ENCODE data around the gene VSIG10L. TPM values are rescaled to one million over a fixed set of nuclear protein-coding genes. Genes with fewer than 3 reads are reported as not detected.

The VSIG10L gene
- total RNA-seq, 1 experiment from 2014 or later = 11.0 TPM

DNA sequence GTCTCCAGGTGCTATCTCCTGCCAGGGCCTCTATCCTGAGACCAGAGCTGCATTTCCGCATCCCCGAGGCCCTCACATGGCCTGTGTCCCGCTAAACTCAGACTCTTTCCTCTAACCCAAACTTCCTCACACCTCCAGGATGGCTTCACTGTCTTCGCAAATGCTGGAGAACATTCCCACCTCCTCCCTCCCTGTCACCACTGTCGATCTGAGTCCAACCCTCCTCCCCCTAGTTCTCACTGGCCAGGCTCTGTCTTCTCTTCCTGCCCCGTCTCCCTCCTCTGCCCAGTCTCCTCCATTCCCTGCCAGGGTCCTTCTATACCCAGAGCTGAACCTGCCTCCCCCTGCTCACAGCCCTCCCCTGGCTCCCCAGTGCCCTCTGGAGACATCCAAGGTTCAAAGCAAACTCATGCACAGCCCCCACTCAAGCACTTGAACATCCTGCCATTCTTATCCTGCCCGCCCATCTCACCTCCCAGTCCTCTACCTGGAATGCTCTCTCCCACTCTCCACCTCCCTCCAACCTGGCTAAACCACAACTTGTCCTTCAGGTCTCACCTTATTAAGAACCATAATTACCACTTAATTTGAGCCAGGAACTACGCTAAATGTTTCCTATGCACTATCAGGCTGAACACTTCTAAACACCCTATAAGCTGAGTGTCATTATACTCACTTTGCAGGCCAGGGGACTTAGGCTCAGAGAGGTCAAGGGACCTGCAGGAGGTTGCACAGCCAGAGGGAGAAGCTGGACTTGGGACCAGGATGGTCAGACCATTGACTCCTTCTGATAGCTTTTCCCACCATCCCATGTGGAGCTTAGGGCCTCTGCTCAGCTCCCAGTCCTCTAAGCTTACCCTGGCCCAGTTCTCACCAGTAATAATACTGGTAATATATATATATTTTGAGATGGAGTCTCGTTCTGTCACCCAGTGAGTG is 961 bp upstream of the VSIG10L start:
- no peak for DNase-seq (ENCODE audit: low read depth)
- in situ Hi-C loops (cut with HindIII; ENCODE audit: low pct_unique_long_range_greater_than_20kb, low sequenced_read_pairs) = no loop called here

DNA sequence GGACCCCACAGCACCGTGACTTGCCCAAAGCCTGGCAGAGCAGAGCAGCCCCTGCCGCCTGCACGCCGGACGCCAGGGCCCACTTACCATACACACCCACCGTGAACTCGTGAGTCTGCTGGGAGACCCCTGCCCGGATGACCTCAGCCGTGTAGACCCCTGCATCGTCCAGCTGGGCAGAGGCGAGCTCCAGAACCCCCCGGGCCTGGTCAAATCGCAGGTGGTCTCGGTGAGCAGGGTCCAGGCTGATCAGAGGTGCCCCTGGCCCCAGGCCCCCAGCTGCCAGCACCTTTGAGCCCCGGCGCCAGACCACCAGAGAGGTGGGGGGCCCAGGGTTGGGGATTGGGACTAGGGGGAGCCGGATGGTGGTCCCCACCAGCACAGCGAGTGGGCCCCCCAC is 873 bp downstream of the VSIG10L start:
- DNase-seq (ENCODE audit: low read depth) = no peak
- in situ Hi-C loops (cut with HindIII; ENCODE audit: low pct_unique_long_range_greater_than_20kb, low sequenced_read_pairs) = no loop called here

DNA sequence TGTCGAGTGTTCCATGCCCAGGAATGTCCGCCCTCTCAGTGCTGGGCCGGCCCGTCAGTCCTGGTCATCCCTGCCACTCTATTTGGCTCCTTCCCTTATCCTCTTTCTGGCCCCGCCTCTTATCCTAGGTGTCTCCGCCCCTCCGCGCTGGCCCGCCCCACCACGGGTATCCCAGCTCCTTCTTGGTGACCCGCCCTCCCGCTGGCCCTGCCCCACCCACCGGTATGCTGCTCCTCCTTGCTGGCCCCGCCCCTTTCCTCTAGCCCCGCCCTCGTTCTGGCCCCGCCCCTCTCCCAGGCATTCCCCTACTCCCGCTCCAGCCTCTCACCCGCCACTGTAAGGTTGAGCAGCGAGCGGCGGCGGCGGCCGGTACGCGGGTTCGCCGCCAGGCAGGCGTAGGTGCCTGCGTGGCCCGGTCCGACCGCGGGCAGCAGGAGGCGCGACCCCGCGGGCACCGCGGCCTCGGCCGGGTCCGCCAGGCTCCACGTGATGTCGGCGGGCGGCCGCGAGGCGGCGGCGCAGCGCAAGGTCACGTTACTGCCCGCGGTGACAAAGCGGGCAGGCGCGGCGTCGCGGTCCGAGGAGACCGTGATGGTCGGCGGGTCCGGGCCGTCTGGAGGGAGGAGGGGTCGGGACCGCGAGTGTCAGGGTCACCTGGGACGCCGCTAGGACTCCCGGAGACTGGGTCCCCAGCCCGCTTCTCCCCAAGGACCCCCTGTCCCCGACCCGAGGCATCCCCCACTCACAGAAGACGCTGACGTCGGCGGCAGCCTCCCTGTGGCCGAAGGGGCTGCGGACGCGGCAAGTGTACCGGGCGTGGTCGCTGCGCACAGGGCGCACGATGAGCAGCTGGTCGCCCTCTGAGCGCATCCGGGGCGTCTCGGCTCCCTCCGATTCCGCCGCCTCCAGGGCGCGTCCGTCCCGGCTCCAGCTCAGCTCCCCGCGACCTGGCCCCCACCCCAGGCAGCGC is 2.0 kb downstream of the VSIG10L start:
- peak; percentile 95 for DNase-seq (ENCODE audit: low read depth)
- in situ Hi-C loops (cut with HindIII; ENCODE audit: low pct_unique_long_range_greater_than_20kb, low sequenced_read_pairs) = no loop called here

DNA sequence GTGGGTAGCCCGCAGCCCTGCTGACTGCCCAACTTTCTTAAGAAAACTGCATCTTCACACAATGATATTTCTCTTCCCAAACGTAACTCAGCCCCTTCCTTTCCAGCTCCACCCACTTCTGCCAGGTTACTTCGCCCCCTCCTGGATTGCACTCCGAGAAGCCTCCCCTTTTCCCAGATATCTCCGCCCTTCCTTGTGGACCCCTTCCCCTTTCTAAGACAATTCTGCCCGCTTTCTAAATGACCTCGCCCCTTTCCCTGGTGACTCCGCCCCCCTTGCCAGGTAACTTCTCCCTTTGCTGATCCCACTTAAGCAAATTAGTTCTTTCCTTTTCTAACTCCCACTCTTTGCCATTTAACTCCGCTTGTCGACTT is 2.6 kb downstream of the VSIG10L start:
- in situ Hi-C loops (cut with HindIII; ENCODE audit: low pct_unique_long_range_greater_than_20kb, low sequenced_read_pairs) = no loop called here
- DNase-seq (ENCODE audit: low read depth) = peak; percentile 85

DNA sequence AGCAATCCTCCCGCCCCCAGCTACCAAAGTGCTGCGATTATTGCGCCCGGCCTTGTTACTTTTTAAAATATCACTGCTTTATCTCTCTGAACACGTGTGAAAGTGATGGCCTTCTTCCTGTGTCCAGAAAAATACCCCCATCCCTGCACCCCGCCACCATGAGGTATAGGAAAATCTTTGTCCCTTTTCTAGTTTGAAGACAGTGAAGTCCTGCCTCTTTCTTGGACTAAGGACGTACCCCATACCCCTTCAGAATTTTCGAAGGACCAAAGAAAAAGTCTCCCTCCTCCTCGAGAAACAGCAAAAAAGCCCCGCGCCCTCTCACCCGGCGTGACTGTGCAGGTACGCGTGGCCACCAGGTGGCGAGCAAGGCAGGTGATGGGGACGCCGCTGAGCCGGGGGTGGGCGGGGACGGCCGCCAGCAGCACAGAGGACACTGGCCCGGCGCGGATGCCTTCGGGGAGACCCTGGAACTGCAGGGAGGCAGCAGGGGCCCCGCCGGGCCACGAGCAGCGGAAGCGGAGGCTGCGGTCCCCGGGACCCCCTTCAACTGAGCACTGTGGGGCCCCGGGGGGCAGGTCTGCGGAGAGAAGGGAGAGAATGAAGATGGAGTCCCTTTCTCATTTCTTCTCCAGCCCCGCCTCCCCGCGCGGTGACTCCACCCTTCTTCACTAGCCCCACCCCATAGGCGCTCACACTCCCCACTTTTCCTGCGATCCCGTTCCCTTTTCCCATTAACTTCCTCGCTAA is 3.2 kb downstream of the VSIG10L start:
- in situ Hi-C loops (cut with HindIII; ENCODE audit: low pct_unique_long_range_greater_than_20kb, low sequenced_read_pairs) = no loop called here

DNA sequence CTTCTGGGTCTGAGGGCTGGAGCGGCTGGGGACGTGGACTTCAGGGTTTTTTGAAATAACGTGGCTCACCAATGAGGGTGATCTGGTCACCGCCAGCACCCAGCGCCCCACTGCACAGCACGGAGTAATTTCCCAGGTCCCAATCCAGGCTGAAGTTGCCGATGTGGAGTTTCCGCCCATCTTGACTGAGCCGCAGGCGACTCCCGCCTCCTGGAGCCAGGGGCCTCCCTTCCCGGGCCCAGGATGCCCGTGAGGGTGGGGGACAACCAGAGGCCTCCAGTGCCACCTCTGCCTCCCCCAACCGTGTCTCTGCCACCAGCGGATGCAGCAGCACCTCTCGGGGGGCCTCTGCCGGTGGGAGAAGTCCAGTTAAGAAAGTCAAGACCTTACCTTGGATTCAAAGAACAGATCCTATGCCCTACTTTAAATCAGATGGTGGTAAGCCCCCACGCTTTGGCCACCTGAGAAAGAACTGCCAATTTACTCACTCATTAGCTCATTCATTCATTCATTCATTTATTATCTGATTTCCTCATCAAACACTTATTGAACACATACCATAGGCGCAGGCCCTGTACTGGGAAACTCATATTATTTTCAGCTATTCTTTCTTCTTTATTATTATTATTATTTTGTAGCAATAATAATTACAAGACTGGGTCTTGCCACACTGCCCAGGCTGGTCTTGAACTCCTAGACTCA is 3.9 kb downstream of the VSIG10L start:
- in situ Hi-C loops (cut with HindIII; ENCODE audit: low pct_unique_long_range_greater_than_20kb, low sequenced_read_pairs) = no loop called here
- DNase-seq (ENCODE audit: low read depth) = no peak

More for the DNA sequence above, 3.2 kb downstream of the VSIG10L start:
- peak; percentile 92 for DNase-seq (ENCODE audit: low read depth)

DNA sequence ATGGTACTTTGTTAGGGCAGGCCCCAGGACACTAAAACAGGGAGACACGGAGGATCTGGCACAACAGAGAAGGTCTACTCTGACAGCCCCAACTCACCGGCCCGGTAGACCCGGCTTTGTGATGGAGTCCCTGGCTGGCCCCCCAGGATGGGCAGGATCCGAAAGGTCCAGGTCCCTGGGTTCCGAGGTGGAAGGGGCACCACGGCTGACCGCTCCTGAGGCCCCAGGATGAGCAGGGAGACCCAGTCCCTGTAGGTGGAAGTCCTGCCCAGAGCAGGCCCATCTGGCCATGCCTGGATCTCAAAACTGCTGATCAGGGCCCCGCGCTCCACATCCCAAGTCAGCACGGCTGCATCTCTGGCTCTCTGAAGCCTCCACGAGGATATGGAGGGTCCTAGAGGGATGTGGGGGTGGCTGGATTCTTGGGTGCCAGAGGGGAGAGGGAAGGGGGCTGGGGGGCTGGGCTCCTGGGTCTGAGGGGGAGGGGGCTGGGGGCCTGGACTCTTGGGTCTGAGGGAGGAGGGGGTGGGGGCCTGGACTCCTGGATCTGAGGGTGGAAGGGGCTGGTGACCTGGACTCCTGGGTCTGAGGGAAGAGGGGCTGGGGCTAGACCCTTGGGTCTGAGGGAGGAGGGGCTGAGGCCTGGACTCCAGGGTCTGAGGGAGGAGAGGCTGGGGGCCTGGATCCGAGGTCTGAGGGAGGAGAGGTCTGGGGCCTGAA is 4.6 kb downstream of the VSIG10L start:
- no peak for DNase-seq (ENCODE audit: low read depth)

DNA sequence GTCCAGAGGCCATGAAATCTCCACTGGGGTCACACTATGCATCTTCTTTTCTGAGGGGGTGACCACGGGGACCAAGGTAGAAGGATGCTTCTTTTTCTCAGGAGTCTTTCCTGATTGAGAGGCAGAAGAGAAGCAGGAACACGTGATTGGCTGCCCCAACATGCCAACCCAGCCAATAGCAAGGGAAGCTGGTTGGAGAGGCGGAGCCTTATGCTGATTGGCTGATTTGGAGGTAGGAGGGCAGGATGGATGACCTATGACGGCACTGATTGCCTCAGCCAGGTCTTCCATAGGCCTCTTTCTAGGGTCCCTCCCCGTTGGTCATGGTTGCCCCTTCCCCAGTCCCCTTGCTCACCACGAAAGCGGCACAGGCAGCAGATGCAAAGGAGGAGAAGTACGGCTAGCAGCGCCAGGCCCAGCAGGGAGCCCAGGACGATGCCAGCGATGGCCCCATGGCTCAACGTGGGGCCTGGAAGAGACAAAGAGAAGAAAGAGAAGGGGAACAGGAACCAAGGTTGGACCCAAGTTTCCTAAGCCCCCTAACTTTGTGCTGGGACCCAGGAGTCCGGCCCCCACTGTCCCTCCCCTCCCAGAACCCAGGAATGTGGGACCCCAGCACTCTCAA is 8.0 kb downstream of the VSIG10L start:
- in situ Hi-C loops (cut with HindIII; ENCODE audit: low pct_unique_long_range_greater_than_20kb, low sequenced_read_pairs) = no loop called here
- peak; percentile 53 for DNase-seq (ENCODE audit: low read depth)

More for the DNA sequence above, 4.6 kb downstream of the VSIG10L start:
- in situ Hi-C loops (cut with HindIII; ENCODE audit: low pct_unique_long_range_greater_than_20kb, low sequenced_read_pairs) = no loop called here

DNA sequence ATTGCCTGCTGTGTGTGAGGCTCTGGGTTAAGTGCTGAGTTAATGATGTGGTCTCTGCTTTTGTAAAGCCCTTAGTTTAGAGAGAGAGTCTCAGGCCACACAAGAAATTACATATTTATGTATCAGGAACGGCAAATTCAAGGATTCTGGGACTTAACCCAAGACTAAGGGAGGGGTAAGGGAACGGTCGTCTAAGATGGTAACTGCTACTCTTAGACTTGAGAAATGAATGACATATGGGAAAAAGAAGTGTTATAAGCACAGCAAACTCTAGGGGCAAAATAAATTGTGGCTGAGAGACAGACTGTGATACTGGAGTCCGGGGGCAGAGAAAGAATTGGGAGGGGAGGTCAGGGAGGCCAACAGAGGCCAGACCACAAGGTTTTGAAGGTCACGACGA is 10.2 kb downstream of the VSIG10L start:
- in situ Hi-C loops (cut with HindIII; ENCODE audit: low pct_unique_long_range_greater_than_20kb, low sequenced_read_pairs) = no loop called here
- DNase-seq (ENCODE audit: low read depth) = no peak

DNA sequence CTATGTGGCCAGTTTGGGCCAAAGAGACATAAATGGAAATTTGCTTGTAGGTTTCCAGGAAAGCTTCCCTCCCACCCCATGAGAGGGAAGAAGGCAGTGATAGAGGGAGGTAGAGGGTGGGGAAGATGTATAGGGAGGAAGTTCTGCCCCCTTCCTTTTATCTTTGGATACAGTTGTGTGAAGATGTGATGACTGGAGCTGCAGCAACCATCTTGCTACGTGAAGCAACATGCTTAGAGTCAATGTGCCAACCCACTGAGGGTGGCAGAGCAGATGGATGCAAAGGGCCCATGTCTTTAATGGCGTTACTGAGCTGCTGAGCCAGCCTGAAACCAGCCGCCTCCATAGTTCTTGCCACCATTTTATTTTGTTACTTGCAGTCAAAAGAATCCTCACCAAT is 10.7 kb downstream of the VSIG10L start:
- in situ Hi-C loops (cut with HindIII; ENCODE audit: low pct_unique_long_range_greater_than_20kb, low sequenced_read_pairs) = no loop called here
- DNase-seq (ENCODE audit: low read depth) = no peak

DNA sequence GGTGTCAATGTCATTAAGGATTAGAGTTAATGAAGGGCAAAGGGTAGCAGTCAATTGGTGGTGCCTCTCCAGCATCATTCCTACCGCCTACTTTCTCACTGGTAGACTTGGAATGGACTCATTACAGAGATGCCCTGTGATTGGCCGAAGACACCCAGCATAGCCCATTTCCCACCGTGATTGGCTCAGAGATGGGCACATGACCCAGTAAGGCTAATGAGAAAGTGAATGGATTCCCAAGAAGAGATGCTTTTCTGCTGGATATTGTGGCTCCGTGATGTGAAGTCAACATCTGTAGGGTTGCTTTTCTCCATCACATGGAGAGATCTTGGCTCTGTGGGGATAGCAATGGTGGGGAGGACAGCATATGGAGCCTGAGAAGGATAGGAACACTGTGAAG is 11.6 kb downstream of the VSIG10L start:
- in situ Hi-C loops (cut with HindIII; ENCODE audit: low pct_unique_long_range_greater_than_20kb, low sequenced_read_pairs) = no loop called here
- DNase-seq (ENCODE audit: low read depth) = no peak

DNA sequence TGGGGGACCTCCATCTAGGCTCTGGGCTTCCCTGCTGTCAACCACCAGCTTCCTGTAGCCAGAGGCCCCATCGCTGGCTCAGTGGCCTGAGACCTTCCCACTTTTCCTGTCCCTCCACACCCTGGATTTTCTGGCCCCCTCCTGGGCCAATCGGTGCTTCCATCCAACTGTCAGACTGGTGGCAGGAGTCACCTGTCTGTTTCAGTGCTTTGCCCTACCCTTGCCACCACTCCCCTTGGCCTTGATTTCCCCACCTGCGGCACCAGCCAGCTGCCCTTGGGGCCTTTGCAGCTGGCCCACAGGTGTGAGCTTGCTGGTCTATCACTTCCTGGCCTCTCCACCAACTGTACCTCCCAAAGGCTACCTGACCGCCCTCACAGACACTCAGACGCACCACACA is 12.5 kb downstream of the VSIG10L start:
- DNase-seq (ENCODE audit: low read depth) = no peak
- in situ Hi-C loops (cut with HindIII; ENCODE audit: low pct_unique_long_range_greater_than_20kb, low sequenced_read_pairs) = no loop called here

DNA sequence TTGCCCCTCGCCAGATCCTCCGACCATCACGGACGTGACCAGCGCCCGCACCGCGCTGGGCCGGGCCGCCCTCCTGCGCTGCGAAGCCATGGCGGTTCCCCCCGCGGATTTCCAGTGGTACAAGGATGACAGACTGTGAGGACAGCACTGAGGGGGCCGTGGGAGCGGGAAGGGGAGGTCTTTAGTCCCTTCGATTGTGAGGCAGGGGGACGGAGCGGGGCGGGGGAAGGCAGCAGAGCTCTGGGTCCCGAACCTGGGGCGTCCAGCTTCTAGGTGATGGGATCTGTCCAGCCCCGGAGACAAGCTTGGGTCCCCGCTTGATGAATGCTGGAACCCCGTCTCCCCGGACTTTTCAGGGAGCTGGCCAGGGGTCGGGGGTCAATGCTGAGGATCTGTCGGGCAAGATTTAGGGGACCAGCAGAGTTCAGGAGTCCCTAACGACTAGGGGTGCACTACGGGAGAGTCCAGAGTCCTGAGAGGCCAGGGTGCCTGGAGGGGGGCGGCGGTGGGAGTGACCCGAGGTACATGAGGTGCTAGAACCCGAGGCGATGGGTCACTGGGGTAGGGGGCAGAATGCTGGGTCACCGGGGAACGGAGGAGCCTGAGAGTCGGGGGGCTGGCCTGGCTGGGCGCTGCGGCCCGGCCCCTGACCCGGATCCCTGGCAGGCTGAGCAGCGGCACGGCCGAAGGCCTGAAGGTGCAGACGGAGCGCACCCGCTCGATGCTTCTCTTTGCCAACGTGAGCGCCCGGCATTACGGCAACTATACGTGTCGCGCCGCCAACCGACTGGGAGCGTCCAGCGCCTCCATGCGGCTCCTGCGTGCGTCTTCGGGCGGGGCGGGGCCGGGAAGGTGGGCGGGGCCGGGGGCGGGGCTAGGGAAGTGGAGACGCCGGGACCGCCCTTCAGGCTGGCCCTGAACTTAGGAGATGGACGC is 14.6 kb downstream of the VSIG10L start:
- in situ Hi-C loops (cut with HindIII; ENCODE audit: low pct_unique_long_range_greater_than_20kb, low sequenced_read_pairs) = no loop called here
- no peak for DNase-seq (ENCODE audit: low read depth)

DNA sequence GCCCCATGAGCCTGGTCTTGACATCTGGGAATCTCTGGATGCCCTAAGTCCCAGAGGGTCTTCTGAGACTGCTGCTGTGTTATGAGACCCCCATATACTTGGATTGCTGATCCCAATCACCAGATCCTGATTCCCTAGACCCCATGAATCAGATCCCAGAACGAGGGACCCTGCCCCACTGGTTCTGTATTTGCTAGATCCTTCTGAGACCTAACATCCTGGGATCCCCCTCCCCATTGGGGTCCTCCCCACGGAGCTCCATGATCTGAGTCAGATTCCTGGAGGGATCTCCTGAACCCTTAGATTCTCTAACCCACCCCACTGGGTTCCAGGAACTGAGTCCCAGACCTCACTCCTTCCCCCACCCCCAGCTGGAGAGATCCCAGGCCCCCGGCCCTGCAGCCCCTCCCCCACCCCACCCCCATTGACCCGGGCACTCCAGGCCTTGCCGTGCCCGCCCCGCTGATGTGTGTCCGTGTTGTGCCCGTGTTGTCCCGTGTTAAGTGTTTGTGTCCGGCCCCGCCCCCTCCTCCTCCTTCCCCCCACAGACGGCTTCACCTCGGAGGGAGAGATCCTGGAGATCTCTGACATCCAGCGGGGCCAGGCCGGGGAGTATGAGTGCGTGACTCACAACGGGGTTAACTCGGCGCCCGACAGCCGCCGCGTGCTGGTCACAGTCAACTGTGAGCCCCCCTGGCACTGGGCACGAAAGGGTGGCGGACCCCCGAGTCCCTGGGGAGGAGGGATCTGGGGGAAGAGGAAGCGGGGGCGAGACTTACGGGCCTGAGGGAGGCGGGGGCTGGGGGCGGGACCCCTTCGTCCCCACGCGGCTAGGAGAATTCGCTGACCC is 15.5 kb downstream of the VSIG10L start:
- in situ Hi-C loops (cut with HindIII; ENCODE audit: low pct_unique_long_range_greater_than_20kb, low sequenced_read_pairs) = no loop called here

More for the DNA sequence above, 15.5 kb downstream of the VSIG10L start:
- DNase-seq (ENCODE audit: low read depth) = no peak

Measured in Caki2 (cell line).